Mucosa of descending colon (tissue), 3 donors: ENCODE results near the gene PIK3R5. TPM values are rescaled to one million over a fixed set of nuclear protein-coding genes. Genes with fewer than 3 reads are reported as not detected.

Source experiments
- ATAC-seq: fragments of 200-7000 bp; cut with Tn5 transposase; one replicate; pipeline ENCODE4 v1.9.1; 2020; ENCODE audit warnings: mild to moderate bottlenecking, moderate library complexity
- DNase-seq, 3 donors: peaks; one replicate each; pipeline ENCODE4 v3.0.0-alpha.2; 2020
- H3K36me3 ChIP-seq: fragments of 200-600 bp; one replicate; pipeline ENCODE4 v1.8.0; 2021; ENCODE audit warnings: low read depth, mild to moderate bottlenecking
- H3K4me1 ChIP-seq: fragments of 200-600 bp; one replicate; pipeline ENCODE4 v1.8.0; 2021; ENCODE audit warnings: low read depth, mild to moderate bottlenecking
- H3K4me3 ChIP-seq: fragments of 200-600 bp; one replicate; pipeline ENCODE4 v1.8.0; 2021; ENCODE audit warnings: mild to moderate bottlenecking
- H3K9me3 ChIP-seq: fragments of 200-600 bp; one replicate; pipeline ENCODE4 v1.8.0; 2021; ENCODE audit warnings: mild to moderate bottlenecking
- intact Hi-C, 2 donors: fragments of 100-400 bp; cut with DNase I in 1 of 2; cut with micrococcal nuclease in 1 of 2; formaldehyde crosslinking; loops; one replicate each; pipeline versions ENCODE4 v1.11.0 to v1.11.1; 2022; cut with DNase I, micrococcal nuclease
- total RNA-seq, 3 donors: library from RNA; stranded (reverse); fragmentation: NEBNext Ultra II Directional in 2 of 3; extraction: Animal tissue kit (Norgen Biotek cat#: 25700) in 2 of 3; gene quantifications; one replicate each; pipeline versions ENCODE4 v1.2.1 to v1.2.4, GENCODE V29; 2021 to 2023
- TF ChIP-seq, protein P1 (sequence below): fragments of 200-600 bp; IDR thresholded peaks from one replicate; pipeline ENCODE4 v1.8.0; 2022; ENCODE audit warnings: antibody characterized with exemption, mild to moderate bottlenecking
- donor health status: DM: no; HTN: no; CAD: no; lungs with moderate emphysema.
- donor health status: DM: no; HTN: no; CAD: no.
- donor health status: DM: no; HTN: yes; CAD: no.

Gene PIK3R5
- total RNA-seq, 3 donors from 2014 or later = 2.7 to 10.4 (median 6.8) TPM

DNA sequence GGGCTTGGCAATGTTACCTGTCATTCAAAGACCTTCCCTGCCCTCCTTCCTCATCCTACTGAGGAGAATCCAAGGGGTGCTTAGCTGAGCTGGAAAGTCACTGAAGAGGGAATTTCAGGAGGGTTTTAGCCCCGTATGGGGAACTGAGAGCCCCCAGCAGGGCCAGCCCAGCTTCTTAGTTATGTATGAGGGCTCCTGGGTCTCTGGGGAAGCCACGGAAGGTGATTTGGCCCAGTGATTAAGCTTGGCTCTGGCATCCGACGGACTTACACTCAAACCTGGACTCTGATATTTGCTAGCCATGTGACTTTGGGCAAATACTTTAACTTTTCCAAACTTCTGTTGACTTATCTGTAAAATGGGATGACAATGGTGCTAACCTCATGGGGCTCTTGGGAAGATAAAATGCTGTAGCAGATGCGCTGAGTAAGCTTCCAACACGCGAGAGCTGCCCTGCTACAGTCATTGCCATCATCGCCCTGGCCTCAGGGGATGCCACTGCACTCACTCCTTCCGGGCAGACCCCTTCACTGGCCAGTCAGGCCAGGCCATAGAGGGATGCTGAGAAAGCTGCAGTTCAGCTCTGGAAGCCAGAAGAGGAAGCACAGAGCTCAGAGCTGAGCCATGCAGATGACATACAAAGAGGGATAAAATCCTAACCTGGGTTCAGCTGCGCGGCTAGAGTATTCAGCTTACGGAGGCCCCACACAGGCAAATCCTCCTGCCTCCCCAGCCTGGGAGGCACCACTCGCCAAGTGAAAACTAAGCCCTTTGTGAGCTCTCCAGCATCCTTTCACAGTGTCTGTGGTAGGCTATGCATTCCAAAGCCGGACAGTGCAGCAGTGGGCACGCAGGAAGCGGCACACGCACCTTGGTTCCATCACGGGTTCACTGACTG lies 53.2 kb downstream of the PIK3R5 start:
- Histone ChIP-seq H3K4me3 (no peak overlapping the region), H3K36me3 (no peaks in the 10 kb centered on the region), H3K4me1 (no peaks in the 10 kb centered on the region), H3K9me3 (no peaks in the 10 kb centered on the region)
- intact Hi-C loops = no loop called here
- no peak for DNase-seq
- no peak for ATAC-seq
- TF ChIP-seq, protein P1, sequence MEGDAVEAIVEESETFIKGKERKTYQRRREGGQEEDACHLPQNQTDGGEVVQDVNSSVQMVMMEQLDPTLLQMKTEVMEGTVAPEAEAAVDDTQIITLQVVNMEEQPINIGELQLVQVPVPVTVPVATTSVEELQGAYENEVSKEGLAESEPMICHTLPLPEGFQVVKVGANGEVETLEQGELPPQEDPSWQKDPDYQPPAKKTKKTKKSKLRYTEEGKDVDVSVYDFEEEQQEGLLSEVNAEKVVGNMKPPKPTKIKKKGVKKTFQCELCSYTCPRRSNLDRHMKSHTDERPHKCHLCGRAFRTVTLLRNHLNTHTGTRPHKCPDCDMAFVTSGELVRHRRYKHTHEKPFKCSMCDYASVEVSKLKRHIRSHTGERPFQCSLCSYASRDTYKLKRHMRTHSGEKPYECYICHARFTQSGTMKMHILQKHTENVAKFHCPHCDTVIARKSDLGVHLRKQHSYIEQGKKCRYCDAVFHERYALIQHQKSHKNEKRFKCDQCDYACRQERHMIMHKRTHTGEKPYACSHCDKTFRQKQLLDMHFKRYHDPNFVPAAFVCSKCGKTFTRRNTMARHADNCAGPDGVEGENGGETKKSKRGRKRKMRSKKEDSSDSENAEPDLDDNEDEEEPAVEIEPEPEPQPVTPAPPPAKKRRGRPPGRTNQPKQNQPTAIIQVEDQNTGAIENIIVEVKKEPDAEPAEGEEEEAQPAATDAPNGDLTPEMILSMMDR = no peak

DNA sequence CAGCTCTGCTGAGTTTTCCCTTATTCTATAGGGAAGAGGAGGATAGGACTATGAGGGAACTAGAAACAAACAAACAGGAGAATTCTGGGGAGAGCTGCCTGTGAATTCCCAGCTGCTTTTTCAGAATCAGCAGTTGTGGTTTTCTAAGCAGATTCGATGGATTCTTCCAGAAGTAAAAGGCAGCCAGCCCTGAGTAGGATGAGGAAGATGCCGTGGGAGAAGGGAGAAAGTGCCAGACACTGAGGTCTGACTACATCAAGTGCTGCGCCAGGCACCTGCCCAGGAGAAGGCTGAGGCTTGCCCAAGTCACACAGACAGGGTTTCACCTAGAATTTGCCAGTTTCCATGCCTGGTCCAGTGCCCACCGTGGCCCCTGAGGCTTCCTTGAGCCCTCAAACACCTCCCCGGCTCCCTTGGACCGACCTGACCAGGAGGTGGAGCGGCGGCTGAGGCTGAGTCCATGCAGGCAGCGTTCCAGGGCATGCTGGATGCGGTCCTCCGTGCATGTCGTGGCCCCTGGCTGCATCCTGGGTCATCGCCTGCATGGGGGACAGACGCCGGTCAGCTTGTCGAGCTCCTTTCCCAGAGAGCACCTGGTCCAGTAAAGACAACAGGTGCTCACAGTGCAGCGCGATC lies 54.4 kb downstream of the PIK3R5 start:
- TF ChIP-seq, protein P1 = no peak
- DNase-seq (no peak), ATAC-seq (no peak)
- no peaks in the 10 kb centered on the region for H3K4me1 ChIP-seq
- no peak overlapping the region for H3K4me3 ChIP-seq
- intact Hi-C loops = no loop called here
- no peaks in the 10 kb centered on the region for H3K9me3 ChIP-seq
- H3K36me3 ChIP-seq = no peaks in the 10 kb centered on the region

DNA sequence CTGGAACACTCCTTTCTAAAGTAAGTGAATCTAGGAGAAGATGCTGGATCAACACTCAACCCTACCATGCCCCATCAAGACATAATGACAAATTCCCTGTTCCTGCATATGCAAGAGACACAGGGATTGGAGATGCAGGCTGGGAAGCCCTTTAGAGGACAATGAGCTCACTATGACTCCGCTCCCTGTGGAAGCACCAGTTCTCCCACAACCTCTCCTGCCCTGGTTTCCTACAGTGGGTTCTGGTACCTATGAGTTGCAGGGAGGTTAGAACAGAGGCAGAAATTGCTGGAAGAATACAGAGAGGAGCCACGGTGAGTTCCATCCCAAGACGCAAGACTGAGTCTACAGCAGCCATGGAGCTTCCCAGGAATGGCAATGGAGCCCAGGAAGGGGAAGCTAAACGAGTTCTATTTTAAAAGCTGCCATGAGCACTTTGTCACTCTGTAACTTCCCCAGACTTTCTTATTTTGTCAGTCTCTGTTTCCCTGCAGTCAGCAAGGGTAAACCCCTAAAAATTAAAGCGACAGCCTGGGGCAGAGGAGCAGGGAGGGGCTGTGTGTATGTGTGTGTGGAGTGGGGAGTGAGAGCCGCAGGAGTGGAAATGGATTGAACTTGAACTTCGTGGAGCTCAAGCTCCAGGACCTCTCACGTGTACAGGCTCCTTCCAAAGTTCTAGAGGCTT lies 55.8 kb downstream of the PIK3R5 start:
- intact Hi-C loops = no loop called here
- no peak for ATAC-seq

DNA sequence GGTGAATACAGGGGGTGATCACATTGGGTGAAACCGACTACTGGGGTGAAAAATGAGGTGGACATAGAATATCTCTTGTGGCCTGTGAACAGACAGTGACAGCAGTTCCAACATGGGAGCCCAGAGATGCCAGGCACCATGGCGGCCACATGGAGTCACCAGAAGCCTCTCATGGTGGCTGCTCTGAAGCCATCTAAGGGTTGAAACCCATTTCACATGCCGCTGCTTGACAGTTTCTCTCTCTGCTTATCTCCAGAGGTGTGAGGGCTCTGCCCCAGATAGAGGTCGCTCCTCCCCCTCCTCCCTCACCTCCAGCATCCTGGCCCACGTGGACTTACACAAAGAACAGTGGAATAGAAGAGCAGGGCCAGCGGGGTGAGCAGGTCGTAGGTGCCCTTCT lies 60.2 kb downstream of the PIK3R5 start:
- Histone ChIP-seq H3K4me1 (no peaks in the 10 kb centered on the region), H3K4me3 (no peak overlapping the region), H3K9me3 (no peaks in the 10 kb centered on the region), H3K36me3 (no peaks in the 10 kb centered on the region)
- intact Hi-C loops = no loop called here
- TF ChIP-seq, protein P1 = no peak
- DNase-seq (no peak), ATAC-seq (no peak)

More for the DNA sequence above, 55.8 kb downstream of the PIK3R5 start:
- Histone ChIP-seq H3K36me3 (no peaks in the 10 kb centered on the region), H3K9me3 (no peaks in the 10 kb centered on the region), H3K4me1 (no peaks in the 10 kb centered on the region), H3K4me3 (no peak overlapping the region)
- DNase-seq = no peak
- TF ChIP-seq, protein P1 = no peak

DNA sequence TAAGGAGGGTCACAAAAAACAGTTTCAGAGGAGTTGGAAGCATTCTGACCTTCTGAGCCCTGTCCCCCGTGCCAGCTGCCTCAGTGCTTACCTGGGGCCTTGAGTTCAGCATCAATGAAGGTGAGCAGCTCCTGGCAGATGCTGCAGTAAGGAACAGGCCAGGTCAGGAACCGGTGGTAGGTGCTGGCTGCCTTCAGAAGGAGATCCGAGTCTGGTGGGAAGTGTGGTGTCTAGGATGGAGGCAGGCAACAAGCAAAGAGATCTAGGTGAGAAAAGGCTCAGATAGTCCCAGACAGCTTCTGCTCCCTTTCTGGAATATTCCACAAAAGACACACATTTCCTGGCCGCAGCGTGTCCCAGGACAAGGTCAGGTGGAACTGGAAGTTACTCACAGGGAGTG lies 60.8 kb downstream of the PIK3R5 start:
- H3K4me3 ChIP-seq = no peak overlapping the region
- no peaks in the 10 kb centered on the region for H3K4me1 ChIP-seq
- no peaks in the 10 kb centered on the region for H3K9me3 ChIP-seq
- TF ChIP-seq, protein P1 = no peak
- ATAC-seq (no peak), DNase-seq (no peak)
- no peaks in the 10 kb centered on the region for H3K36me3 ChIP-seq
- intact Hi-C loops = no loop called here
